Mucosa of stomach (tissue), 1 donor: Measurements from ENCODE around the gene PAPPA2.

ENCODE experiments used
- H3K27me3 ChIP-seq: one replicate; pipeline ENCODE4 v1.7.0; 2013; ENCODE audit warnings: mild to moderate bottlenecking, low read length; ENCODE audit not compliant: control insufficient read depth, insufficient read depth
- H3K36me3 ChIP-seq: one replicate; pipeline ENCODE4 v1.7.0; 2013; ENCODE audit warnings: low read length; ENCODE audit not compliant: control insufficient read depth, insufficient read depth
- H3K4me1 ChIP-seq: one replicate; pipeline ENCODE4 v1.7.0; 2013; ENCODE audit warnings: mild to moderate bottlenecking, low read length; ENCODE audit not compliant: control insufficient read depth, insufficient read depth
- H3K4me3 ChIP-seq: one replicate; pipeline ENCODE4 v1.7.0; 2013; ENCODE audit warnings: low read length
- H3K9ac ChIP-seq: one replicate; pipeline ENCODE4 v1.7.0; 2013; ENCODE audit warnings: mild to moderate bottlenecking, low read length, moderate library complexity
- H3K9me3 ChIP-seq: one replicate; pipeline ENCODE4 v1.7.0; 2013; ENCODE audit warnings: mild to moderate bottlenecking, low read length, moderate library complexity; ENCODE audit not compliant: control insufficient read depth
- donor health status: Pancreatic carcinoma.

Gene PAPPA2

DNA sequence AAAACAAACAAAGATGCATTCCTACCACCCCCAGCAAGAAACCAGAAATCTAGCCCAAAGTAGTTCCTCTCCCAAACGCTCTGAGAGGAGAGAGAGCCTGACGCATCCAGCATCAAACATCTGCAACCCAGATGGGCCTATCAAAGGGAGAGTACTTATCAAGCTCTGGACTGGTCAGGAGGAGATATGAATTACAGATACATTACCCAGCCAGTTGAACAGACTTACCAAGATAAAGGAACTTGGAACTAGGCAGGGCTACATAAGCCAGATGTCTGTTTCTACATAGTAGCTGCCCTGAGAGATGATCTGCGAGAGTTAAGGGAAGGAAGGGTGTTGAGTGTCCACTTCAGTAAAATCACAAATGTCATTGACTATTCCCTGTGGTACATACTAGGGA lies 138.4 kb downstream of the PAPPA2 start:
- H3K9me3 ChIP-seq, result no peaks in the 10 kb centered on the region
- H3K9ac ChIP-seq, result no peak overlapping the region
- no peaks in the 10 kb centered on the region for H3K36me3 ChIP-seq
- no peak overlapping the region for H3K4me3 ChIP-seq
- H3K27me3 ChIP-seq, result no peaks in the 10 kb centered on the region
- H3K4me1 ChIP-seq, result no peaks in the 10 kb centered on the region

DNA sequence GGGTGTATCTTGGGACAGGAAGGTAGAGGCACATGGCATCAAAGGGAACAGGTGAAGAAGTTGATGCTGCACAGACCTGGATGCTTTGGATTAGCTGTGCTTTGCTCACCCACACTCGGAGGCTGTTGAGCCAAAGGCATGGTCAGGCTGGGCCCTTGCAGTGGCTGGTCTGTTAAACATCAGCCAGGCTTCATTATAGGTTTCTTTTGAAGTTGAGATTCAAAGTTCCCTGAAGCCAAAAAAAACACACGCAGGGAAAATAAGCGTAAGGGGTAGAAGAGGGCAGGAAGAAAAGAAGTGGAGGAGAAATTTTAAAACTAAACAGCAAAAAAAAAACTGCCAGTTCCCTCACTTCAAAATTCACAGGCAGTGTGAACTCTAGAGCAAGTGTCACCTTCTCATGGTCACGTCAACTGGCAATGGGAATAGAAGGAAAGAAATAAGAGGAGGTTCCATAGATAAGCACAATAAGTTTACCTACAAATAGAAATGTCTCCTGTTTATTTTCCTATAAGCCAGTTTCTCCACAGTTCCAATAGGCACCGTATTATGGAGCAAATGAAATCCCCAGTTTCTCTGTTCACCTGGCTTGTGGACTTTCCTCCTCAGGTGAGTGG lies 139.5 kb downstream of the PAPPA2 start:
- Histone ChIP-seq H3K36me3 (no peaks in the 10 kb centered on the region), H3K9me3 (no peaks in the 10 kb centered on the region), H3K27me3 (no peaks in the 10 kb centered on the region), H3K4me3 (no peak overlapping the region), H3K9ac (no peak overlapping the region), H3K4me1 (no peaks in the 10 kb centered on the region)

DNA sequence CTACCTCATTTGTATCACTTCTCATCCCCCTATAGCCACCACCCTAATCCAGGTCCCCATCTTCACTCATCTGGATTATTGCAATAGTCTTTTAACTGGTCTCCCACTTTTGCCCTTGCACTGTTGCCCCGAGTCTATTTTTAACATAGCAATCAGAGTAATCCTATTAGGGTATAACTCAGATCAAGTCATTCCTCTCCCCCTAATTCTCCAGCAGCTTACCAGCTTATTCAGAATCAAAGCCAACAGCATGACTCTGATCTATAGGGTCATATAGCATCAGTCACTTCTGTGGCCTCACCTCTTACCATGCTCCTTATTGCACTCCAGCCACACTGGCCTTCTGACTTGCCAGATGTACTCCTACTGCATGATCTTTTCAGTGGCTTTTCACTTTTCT lies 140.7 kb downstream of the PAPPA2 start:
- Histone ChIP-seq H3K27me3 (no peaks in the 10 kb centered on the region), H3K4me3 (no peak overlapping the region), H3K9ac (no peak overlapping the region), H3K36me3 (no peaks in the 10 kb centered on the region), H3K4me1 (no peaks in the 10 kb centered on the region), H3K9me3 (no peaks in the 10 kb centered on the region)

DNA sequence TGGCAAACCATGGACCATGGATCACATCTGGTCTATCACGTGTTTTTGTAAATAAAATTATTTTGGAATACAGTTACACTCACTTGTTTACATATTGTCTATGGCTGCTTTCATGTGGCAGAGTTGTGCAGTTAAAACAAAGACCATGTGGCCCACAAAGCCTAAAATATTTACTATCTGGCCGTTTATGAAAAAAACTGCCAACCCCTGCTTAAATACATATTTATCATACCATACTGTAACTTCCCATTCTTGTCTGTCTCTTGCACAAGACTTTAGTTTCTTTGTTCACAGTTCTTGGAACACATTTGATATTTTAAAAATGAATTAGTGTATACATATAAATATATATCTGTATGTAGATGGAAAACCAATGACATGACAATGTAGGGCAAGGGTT lies 141.5 kb downstream of the PAPPA2 start:
- Histone ChIP-seq H3K4me3 (no peak overlapping the region), H3K27me3 (no peaks in the 10 kb centered on the region), H3K9ac (no peak overlapping the region), H3K9me3 (no peaks in the 10 kb centered on the region), H3K36me3 (no peaks in the 10 kb centered on the region), H3K4me1 (no peaks in the 10 kb centered on the region)

DNA sequence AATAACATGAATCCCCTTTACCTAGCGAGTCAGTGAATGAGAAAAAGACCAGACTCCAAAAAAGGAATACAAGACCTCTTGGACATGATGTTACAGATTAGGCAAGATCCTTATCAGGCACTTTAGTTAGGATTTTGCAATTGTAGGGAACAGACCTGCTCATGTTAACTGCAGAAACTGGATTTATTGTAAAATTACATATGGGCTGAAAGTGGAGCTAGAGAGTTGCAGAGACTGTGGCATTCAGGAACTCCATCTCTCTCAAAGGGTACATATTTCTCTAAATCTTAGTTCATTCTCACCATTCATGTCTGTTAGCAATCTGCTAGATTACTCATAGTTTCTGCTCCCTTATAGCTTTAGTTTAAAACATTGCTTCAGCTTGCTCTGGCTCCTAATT lies 142.2 kb downstream of the PAPPA2 start:
- Histone ChIP-seq H3K4me1 (no peaks in the 10 kb centered on the region), H3K9ac (no peak overlapping the region), H3K36me3 (no peaks in the 10 kb centered on the region), H3K27me3 (no peaks in the 10 kb centered on the region), H3K9me3 (no peaks in the 10 kb centered on the region), H3K4me3 (no peak overlapping the region)

DNA sequence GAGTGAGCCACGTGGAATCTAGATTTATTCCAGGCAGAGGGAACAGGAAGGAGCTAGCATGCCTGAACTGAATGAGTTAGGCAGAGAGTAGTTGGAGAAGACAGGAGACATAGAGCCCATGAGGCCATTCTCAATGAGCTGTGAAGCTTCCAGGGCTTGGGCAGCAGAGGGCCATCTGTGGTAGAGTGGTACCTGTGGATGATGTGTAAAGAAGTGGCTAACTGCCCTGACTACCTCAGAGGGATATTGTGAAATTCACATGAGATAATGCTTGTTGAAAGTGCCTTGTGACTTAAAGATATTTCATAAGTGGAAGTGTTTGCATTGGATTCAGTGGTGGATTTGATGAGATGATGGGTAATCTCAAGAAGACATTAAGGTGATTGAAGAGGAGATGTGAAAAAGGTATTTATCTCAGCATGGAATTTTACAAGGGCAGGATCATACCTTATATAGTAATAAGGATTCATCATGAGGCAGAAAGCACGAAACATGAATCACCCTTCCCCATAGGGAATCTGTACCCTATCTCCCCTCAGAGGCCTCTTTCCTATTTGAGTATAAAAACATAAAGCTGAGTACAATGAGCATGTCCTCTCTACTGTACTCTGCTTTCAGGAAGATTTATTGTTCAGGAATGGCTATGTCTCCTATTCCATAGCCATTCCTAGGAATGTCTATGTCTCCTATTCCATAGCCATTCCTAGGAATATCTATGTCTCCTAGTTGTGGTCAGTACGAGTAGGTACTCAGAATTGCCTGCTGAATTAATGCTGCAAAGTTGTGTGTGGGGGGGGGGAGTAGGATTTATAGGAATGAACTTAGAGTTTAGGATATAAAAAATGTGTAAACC lies 146.8 kb downstream of the PAPPA2 start:
- Histone ChIP-seq H3K4me3 (no peak overlapping the region), H3K4me1 (no peaks in the 10 kb centered on the region), H3K9me3 (no peaks in the 10 kb centered on the region), H3K27me3 (no peaks in the 10 kb centered on the region), H3K9ac (no peak overlapping the region), H3K36me3 (no peaks in the 10 kb centered on the region)

DNA sequence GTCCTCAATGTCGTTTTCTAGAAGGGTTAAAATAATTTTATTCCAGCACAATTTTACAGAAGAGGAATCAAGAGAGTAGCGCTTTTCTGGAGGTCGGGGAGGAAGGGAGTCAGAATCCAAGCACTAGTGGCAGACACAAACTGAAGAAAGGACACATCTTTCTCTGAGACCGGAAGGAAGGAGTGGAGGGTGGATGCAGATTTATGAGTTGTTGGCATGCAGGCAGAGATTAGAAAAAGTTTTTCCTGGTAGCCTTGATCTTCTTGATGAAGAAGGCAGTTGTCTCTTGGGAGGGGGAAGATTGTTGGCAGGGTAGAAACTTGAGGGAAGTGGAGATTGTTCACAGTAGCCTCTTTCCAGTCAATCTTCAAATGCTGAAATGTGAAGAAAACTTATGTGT lies 149.8 kb downstream of the PAPPA2 start:
- Histone ChIP-seq H3K27me3 (no peaks in the 10 kb centered on the region), H3K9me3 (no peaks in the 10 kb centered on the region), H3K9ac (no peak overlapping the region), H3K4me3 (no peak overlapping the region), H3K36me3 (no peaks in the 10 kb centered on the region), H3K4me1 (no peaks in the 10 kb centered on the region)

DNA sequence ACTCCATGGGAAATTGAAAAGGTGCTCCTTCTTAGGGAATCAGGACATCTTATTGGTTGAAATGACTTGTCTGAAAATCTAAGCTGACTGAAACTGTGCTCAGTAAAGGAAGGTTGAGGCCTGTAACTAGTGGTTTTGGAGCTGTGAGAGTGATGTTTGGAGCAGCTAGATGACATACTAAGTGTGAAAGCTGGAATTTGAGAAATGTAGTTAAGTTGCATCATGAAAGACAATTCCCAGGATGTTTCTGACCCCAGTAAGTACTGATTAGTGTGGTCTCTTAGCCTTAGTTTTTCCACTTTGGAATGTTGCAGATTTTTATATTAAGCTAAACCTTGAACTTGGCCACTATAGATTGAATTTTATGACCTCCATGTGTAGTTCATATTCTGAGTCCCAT lies 154.9 kb downstream of the PAPPA2 start:
- Histone ChIP-seq H3K9ac (no peak overlapping the region), H3K4me1 (no peaks in the 10 kb centered on the region), H3K4me3 (no peak overlapping the region), H3K36me3 (no peaks in the 10 kb centered on the region), H3K27me3 (no peaks in the 10 kb centered on the region), H3K9me3 (no peaks in the 10 kb centered on the region)

DNA sequence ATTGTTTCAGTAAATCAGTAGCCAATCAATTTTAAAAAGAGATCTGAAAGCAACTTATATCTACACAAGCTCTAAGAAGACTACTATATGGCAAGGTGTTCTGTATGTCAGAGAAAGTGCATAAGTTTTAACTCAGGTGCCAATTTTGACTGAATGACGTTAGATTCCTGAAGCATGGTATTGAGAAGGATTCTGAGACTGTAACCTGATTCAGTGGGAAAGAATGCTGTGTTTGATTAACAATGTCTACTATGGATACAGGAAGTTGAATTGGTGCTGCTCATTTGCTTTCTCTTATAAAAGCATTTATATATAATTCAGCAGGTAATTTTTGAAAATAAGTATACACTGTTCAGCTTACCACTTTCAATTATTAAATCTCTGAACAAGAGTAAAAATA lies 156.3 kb downstream of the PAPPA2 start:
- no peaks in the 10 kb centered on the region for H3K9me3 ChIP-seq
- no peaks in the 10 kb centered on the region for H3K27me3 ChIP-seq
- H3K4me1 ChIP-seq, result no peaks in the 10 kb centered on the region
- no peaks in the 10 kb centered on the region for H3K36me3 ChIP-seq
- no peak overlapping the region for H3K4me3 ChIP-seq
- H3K9ac ChIP-seq, result no peak overlapping the region

DNA sequence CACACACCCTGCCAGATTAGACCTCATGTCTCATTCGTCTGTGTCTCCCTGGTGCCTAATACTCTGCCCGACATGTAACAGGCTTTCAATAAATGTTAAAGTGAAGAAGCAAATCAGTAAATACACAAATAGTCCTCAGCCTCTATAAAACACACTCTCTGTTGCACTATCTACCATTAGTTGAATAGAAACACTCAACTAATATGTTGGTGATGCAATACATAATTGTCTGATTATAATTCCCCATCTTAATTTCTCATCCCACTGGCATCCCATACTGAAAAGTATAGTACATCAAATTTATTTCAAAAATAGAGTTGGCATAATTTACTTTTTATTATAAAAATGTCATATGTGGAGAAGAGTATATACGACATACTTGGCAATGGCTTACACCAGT lies 162.4 kb downstream of the PAPPA2 start:
- H3K36me3 ChIP-seq, result no peaks in the 10 kb centered on the region
- H3K4me3 ChIP-seq, result no peak overlapping the region
- H3K9me3 ChIP-seq, result no peaks in the 10 kb centered on the region
- no peaks in the 10 kb centered on the region for H3K4me1 ChIP-seq
- H3K27me3 ChIP-seq, result no peaks in the 10 kb centered on the region
- no peak overlapping the region for H3K9ac ChIP-seq

DNA sequence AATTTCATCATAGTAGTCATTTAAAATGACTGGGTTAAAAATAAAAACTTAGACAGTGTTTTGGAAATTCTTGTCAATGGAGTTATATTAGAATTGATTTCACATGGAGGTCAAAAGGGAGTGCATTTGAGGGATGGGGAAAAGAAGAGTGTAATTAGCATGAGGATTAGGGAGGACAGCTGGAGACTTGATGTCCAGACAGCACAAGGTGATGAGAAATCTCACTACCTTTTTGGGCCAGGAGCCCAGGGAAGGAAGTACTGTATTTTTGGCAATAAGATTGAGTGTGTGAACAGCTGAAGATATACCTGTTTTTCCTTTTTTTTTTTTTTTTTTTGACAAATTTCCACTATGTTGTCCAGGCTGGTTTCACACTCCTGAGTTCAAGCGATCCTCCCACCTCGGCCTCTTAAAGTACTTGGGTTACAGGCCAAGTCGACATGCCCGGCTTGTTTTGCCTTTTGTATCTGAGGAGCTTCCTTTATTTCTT lies 163.6 kb downstream of the PAPPA2 start:
- H3K36me3 ChIP-seq, result no peaks in the 10 kb centered on the region
- no peak overlapping the region for H3K9ac ChIP-seq
- H3K4me3 ChIP-seq, result no peak overlapping the region
- H3K27me3 ChIP-seq, result no peaks in the 10 kb centered on the region
- H3K4me1 ChIP-seq, result no peaks in the 10 kb centered on the region
- no peaks in the 10 kb centered on the region for H3K9me3 ChIP-seq

DNA sequence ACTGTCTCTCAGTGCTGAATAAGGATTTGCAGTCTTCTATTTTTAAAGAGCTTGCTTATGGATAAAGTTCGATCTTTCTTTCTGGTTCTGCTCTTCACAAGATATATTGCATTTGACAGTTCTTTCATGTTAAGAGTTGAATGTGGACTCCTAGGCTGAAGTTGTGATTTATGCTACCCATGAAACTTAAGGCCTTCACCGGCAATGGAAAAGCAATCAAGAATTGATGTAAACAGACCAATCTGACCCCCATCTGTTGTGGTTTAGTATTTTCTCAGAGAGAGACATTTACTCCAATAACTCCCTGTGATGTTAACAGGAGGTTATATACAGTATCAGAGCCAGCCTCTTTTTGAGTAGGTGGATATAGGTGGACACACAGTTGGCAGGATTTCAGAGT lies 165.8 kb downstream of the PAPPA2 start:
- Histone ChIP-seq H3K4me1 (no peaks in the 10 kb centered on the region), H3K9ac (no peak overlapping the region), H3K9me3 (no peaks in the 10 kb centered on the region), H3K27me3 (no peaks in the 10 kb centered on the region), H3K4me3 (no peak overlapping the region), H3K36me3 (no peaks in the 10 kb centered on the region)
